IPS DF 19.7 (cell line): Measurements from ENCODE around the gene LPAR4.
"Not testable (repeated sequence)": the region's sequence is repeated elsewhere in the genome, so short reads cannot be mapped to it uniquely, and the experiment has no call there.

Source experiments
- DNase-seq: peaks from one replicate; pipeline ENCODE4 v3.0.0-alpha.2; 2013; ENCODE audit warnings: low read depth, low spot score

Gene LPAR4, protein sequence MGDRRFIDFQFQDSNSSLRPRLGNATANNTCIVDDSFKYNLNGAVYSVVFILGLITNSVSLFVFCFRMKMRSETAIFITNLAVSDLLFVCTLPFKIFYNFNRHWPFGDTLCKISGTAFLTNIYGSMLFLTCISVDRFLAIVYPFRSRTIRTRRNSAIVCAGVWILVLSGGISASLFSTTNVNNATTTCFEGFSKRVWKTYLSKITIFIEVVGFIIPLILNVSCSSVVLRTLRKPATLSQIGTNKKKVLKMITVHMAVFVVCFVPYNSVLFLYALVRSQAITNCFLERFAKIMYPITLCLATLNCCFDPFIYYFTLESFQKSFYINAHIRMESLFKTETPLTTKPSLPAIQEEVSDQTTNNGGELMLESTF

DNA sequence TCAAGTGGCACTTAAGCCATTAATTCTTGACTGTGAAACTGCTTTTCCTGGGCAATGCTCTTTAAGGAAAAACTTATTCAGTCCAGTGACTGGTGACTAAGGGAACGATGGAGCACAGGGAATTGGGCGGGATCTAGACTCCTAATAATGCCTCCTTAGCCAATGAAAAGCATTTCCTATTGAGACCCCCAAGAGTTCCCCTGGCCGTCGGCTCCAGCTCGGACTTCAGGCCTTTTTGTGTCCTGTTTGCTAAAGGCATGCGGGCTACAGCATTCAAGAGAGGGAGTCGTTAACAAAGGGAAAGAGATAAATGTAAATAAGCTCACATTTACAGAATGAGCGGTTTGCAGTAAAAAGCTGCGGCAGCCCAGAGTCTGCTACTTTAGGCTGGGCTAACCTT lies at the start of gene LPAR4:
LPAR4 (plus strand) TSS at position 232 of the 400 bp plus-strand sequence. CDS start 7,150 bp downstream, outside the sequence.
- peak; percentile 67 for DNase-seq

DNA sequence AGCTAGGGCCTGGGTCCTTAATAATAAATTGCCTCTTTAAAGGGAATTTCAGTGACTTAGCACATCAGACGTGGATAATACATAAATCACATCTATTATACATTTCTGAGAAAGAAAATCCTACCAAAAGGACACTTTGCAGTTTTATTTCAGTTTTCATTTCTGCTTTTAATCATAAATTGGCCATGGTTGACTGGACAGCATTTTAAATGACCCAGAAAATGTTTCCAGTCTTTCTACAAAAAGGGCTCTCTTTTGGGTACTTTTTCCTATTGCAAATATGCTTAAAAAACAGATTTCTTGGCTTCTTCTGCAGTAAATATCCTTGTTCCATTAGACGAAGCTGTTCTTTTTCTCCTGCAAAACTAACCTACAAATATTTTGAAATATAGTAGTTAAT lies 41.4 kb upstream of the LPAR4 start:
- no peak for DNase-seq

GRCh38 chrX:78708262-78708661 lies 39.3 kb upstream of the LPAR4 start:
- peak; percentile 5 for DNase-seq

DNA sequence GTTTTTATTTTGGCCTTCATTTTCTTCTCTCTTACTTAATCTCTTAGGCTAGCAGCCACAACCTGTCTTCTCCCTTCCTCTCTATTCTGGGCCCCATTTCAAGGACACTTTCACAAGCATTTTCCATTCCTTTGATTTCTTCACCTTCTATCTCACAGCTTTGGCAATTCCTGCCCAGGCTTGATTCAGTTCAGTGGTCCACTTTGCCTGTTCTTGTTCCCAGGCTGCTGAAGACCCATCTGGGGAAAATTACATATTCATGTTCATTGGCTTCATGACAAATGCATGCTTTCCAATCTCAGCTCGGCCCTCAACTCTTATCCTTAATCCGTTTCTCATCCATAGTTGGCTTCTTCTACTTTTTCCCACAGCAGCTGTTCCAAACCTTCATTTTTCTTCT lies 38.7 kb upstream of the LPAR4 start:
- no peak for DNase-seq

DNA sequence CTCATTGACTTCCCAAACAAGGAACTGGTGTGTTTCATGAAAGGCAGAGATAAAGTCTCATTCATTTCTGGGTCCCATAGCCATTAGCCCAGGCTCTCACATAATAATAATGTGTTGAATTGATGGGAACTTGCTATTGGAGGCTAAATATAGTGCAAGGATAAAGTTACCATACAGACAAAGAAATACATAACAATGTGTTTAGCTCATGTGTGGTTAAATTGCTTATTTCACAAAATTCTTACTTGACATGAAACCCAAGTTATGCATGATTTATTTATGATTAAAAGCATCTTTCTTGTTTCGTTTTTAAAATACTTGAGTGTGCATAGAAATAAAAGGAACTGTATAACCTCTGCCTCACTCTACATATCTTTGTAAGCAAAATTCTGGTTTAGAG lies 37.3 kb upstream of the LPAR4 start:
- DNase-seq: no peak

- DNase-seq: no peak
Observed at GRCh38 chrX:78712336-78712735, 35.2 kb upstream of the LPAR4 start.

GRCh38 chrX:78725287-78725686 lies 22.2 kb upstream of the LPAR4 start:
- DNase-seq: no peak

DNA sequence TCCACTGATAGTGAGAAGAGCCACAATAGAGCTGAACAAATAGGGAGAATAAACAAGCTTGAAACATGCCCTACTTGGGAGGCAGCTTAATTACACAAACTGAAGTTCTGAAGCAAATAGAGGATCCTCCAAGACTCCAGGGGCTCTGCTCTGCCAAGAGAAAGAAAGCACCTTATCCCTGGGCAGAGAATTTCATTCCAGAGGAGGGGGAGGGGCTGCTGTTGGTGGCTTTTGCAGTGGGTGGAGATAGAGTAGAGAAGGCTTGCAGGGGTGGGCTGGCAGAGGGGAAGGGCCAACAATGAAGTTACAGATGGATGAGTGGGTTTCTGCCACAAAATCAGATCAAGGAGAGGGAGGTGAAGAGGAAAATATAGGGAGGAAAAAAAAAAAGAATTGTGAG lies 1.0 kb upstream of the LPAR4 start:
- no peak for DNase-seq

GRCh38 chrX:78747971-78748370 lies 451 bp downstream of the LPAR4 start:
- no peak for DNase-seq

- no peak for DNase-seq
Observed at GRCh38 chrX:78748846-78749245, 1.3 kb downstream of the LPAR4 start.

DNA sequence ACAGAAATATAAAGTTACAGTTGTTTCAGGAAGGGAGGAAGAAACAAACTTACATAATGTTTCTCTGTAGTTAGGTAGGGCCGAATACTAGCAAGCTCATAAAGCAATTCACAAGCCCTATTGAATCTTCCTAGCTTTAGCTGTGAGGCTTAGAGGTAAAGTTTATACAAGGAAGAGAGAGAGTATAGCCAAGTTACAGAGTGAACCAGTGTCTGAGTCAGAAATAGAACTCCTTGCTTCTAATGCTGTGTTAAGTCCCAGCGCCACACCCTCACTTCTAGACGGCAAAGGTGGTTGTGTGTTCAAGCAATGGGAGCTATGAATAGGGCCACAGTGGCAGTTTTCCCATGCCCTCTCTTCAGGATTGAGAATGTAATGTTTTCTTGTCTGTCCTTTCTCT lies 6.1 kb downstream of the LPAR4 start:
- no peak for DNase-seq

DNA sequence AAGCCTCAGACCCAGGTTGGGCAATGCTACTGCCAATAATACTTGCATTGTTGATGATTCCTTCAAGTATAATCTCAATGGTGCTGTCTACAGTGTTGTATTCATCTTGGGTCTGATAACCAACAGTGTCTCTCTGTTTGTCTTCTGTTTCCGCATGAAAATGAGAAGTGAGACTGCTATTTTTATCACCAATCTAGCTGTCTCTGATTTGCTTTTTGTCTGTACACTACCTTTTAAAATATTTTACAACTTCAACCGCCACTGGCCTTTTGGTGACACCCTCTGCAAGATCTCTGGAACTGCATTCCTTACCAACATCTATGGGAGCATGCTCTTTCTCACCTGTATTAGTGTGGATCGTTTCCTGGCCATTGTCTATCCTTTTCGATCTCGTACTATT lies 7.4 kb downstream of the LPAR4 start:
- DNase-seq: no peak

DNA sequence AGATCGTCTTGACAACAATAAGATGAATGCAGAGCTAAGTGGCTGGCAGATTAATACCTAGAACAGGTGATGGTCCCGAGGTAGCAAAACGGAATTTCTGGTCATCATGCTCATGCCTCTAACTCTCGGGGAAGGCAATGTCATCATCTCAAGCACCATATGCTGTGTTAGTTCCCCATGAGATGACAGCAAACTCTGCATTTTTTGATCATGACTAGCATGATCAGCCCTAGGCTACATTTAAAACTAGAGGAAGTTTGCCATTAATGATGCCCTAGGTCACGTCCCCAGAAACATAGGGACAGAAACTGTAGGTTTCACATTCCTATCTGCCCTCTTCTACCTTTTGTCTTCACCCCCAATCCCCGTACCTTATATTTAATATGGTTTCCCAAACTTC lies 11.6 kb downstream of the LPAR4 start:
- DNase-seq: no peak

DNA sequence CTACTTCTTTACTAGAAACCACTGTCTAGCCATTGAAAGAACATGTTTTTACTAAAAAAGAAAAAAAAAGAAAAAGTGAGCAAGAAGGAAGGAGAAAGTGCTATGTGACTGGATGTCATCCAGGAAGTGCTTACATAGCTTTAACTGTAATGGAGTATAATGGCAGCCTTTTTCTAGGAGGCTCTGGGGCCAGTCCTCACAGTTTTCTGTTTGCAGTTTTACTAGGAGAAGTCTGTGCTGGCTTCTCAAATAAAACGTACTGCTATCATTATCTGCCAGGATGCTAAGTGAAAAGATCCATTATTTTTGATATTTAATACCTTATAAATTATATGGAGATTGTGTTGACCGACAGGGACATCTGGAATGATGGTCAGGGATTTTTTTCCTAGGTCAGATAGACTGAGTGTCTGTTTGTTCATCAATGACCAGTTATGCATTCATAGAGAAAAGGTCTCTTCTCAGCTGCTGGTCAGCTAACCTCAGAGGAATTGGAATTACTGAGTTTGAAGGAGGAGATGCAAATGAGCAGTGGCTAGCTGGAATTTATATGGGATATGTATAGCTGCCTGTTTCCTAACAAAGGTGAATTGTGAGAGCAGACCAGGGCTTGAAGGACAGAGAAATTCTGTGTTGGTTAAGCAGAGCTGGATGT lies 21.7 kb downstream of the LPAR4 start:
- DNase-seq: no peak

GRCh38 chrX:78769946-78770345 lies 22.4 kb downstream of the LPAR4 start:
- DNase-seq: no peak

DNA sequence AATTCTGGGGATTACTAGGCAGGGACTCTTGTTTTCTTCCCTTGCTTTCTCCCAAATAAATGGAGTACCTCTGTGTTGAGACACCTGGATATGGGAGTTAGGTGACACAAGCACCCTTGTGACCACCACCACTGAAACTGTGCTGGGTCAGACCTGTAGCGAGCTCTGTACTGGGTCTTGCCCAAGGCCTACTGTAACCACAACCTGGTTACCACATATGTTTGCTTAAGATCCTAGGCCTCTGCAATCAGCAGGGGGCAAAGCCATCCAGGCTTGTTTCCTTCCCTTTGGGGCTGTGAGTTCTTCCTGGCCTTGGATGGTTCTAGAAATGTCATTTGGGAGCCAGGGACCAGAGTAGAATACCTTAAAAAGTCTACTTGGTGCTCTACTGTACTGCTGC lies 49.4 kb downstream of the LPAR4 start:
- no peak for DNase-seq

GRCh38 chrX:78800114-78800513 lies 52.6 kb downstream of the LPAR4 start:
- DNase-seq: no peak

DNA sequence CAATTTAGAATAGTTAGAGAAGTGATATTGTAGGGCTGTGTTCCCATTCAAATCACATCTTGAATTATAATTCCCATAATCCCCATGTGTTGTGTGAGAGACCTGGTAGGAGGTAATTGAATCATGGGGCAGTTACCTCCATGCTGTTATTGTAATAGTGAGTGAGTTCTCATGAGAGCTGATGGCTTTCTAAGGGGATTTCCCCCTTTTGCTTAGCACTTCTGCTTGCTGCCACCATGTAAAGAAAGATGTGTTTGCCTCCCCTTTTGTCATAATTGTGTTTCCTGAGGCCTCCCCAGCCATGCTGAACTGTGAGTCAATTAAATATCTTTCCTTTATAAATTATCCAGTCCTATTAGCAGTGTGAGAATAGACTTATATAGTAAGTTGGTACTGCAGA lies 53.2 kb downstream of the LPAR4 start:
- no peak for DNase-seq

DNA sequence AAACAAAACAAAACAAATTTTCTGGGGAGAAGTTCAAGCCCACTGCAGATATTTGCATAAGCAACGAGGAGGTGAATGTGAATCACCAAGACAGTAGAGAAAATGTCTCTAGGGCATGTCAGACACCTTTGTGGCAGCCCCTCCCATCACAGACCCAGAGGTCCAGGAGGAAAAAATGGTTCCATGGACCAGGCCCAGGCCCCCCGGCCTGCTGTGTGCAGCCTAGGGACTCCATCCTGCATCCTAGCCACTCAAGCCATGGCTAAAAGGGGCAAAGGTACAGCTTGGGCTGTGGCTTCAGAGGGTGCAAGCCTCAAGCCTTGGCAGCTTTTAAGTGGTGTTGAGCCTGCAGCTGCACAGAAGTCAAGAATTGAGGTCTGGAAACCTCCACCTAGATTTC lies 54.0 kb downstream of the LPAR4 start:
- DNase-seq: no peak

- not testable (repeated sequence) for DNase-seq
Observed at GRCh38 chrX:78802526-78802925, 55.0 kb downstream of the LPAR4 start.
